NCI-H2196 treated with DMSO at 0.1 percent for 48 hours (cell line): ENCODE measurements around the gene UBR1.
"Not testable (repeated sequence)": the region's sequence is repeated elsewhere in the genome, so short reads cannot be mapped to it uniquely, and the experiment has no call there.

Source experiments
- DNase-seq: peaks from one replicate; lab custom pipeline; 2025; ENCODE audit not compliant: unreplicated experiment; lab: John Stamatoyannopoulos, UW

Gene UBR1

GRCh38 chr15:42918047-42918446 lies 187.8 kb downstream of the UBR1 start:
- no peak for DNase-seq

- DNase-seq, result no peak
These were observed 190.1 kb downstream of the UBR1 start for GRCh38 chr15:42915654-42916315.

- no peak for DNase-seq
These were observed 190.9 kb downstream of the UBR1 start for GRCh38 chr15:42914728-42915497.

GRCh38 chr15:42911058-42911592 lies 194.7 kb downstream of the UBR1 start:
- DNase-seq, result no peak

GRCh38 chr15:42908538-42908937 lies 197.3 kb downstream of the UBR1 start:
- no peak for DNase-seq

- DNase-seq, result no peak
These were observed 202.2 kb downstream of the UBR1 start for GRCh38 chr15:42903388-42904324.

- not testable (repeated sequence) for DNase-seq
These were observed 211.9 kb downstream of the UBR1 start for GRCh38 chr15:42893911-42894310.
